ENCODE measurements around the gene OLA1.
"Not testable (repeated sequence)": the region's sequence is repeated elsewhere in the genome, so short reads cannot be mapped to it uniquely, and the experiment has no call there.

Gene OLA1

DNA sequence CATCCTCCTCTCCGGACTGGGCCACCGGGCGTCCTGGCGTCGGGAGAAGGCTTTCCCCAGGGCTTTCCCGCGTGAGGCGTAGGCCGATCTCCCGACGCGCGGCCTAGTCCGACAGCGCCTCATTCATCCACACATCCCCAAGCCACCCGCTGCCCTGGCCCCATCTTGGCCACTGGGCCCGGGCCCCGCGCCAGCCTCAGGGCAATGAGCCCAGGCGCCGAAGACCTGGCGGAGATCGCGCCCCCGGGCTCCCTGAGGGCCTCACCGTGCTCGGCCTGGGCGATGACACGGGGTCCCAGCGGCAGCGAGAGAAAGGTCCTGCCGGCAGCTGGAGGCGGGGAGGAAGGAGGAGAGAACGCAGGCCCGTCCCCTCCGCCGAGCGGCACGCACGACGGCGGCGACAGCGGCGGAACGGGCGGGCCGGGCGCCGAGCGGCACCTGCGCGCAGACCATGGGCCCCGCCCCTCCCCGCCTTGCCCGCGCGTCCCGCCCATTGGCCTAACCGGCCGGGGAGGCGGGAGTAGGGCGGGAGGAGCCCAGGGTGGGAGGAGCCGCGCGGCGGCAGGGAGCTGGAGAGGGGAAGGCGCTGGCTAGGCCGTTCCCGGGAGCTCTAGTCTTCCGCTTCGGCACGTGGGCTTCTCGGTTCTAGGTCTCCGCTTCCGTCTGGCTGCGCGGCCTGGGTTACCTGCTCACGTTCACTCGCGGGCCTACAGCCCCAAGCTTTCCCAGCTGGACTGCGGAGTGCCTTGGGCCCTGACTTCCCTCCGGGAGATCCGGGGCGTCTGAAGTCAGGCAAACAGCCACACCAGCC lies at the start of gene OLA1:
Gene OLA1, minus strand, starts transcription at position 346 of the 811 bp plus-strand sequence. CDS start 1,717 bp downstream, outside the sequence.
- DNase-seq = peak; percentile 98

DNA sequence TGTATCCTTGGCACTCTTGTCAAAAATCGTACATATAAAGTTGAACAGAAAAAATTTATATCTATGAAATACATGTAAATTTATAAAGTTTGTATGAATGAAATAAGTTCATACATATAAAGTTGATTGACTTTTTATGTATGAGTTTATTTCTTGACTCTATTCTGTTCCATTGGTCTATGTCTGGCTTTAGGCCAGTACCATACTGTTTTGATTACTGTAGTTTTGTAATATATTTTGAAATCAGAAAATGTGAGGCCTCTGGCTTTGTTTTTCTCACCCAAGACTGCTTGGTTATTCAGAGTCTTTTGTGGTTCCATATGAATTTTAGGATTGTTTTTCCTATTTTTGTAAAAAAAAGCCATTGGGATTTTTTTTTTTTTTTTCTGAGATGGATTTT lies 44.6 kb upstream of the OLA1 start:
- DNase-seq = no peak

- DNase-seq = no peak
Observed at GRCh38 chr2:174286172-174286571, 37.8 kb upstream of the OLA1 start.

- DNase-seq = no peak
Observed at GRCh38 chr2:174282441-174282840, 34.1 kb upstream of the OLA1 start.

DNA sequence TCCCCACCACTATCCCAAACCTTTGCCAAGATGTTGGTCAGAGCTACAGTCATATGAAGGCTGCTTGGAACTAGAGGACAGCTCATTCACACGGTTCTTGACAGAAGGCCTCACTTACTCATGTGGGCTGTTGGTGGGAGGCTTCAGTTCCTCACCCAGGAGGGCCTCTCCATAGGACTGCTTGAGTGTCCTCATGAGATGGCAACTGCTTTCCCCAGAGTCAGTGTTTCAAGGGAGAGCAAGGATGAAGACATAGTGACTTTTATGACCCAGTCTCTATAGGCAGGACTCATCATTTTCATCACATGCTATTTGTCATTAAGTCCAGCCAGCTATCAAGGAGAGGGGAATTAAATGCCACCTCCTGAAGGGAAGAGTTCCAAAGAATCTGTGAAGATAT lies 33.4 kb upstream of the OLA1 start:
- no peak for DNase-seq

GRCh38 chr2:174280596-174280995 lies 32.3 kb upstream of the OLA1 start:
- no peak for DNase-seq

GRCh38 chr2:174270263-174270662 lies 21.9 kb upstream of the OLA1 start:
- not testable (repeated sequence) for DNase-seq

GRCh38 chr2:174266288-174266687 lies 18.0 kb upstream of the OLA1 start:
- DNase-seq = no peak

DNA sequence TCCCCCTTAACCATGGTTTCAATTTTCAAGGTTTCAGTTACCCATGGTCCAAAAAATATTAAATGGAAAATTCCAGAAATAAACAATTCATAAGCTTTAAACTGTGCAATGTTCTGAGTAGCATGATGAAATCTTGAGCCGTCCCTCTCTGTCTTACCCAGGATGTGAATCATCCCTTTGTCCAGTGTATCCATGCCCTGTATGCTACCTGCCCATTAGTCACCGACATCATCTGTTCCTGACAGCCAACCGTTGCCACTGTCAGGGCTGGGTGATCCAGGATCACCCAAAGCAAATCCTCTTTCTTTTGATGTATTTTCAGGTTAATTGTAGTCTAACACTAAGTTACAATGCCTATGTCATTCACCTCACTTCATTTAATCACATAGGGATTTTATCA lies 15.7 kb upstream of the OLA1 start:
- DNase-seq = no peak

DNA sequence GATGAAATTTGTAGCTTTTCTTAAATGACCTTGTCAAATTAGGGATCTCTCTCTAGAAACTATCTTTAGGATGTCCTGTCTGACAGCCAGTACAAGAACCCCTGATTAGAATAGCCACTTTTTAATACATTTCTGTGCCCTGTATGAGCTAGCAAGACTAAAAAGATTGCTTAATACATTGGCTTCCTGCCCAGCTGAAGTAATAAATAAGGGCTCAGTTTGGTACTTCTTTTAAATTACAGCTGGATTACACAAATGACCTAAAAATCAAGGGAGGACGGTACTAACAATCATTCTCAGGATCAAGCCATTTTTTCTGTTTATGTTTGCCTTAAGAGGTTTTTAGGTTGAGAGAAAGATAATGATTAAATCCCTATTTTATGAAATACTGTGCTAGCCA lies 11.6 kb upstream of the OLA1 start:
- DNase-seq = no peak

DNA sequence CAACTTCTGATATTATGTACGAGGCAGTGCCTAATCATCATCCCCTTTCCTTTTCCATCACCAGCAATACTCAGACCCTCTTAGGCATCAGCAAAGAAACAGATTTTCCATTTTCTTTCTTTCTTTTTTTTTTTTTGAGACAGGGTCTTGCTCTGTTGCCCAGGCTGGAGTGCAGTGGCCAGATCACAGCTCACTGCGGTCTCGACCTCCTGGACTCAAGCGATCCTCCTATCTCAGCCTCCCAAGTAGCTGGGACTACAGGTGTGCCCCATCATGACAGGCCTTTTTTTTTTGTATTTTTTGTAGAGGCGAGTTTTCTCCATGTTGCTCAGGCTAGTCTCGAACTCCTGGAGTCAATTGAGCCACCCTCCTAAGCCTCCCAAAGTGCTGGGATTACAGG lies 5.9 kb upstream of the OLA1 start:
- no peak for DNase-seq

- DNase-seq = no peak
Observed at GRCh38 chr2:174248998-174249592, 763 bp upstream of the OLA1 start.

GRCh38 chr2:174247474-174248186 lies 702 bp downstream of the OLA1 start:
- no peak for DNase-seq

- DNase-seq = no peak
Observed at GRCh38 chr2:174246944-174247381, 1.4 kb downstream of the OLA1 start.

DNA sequence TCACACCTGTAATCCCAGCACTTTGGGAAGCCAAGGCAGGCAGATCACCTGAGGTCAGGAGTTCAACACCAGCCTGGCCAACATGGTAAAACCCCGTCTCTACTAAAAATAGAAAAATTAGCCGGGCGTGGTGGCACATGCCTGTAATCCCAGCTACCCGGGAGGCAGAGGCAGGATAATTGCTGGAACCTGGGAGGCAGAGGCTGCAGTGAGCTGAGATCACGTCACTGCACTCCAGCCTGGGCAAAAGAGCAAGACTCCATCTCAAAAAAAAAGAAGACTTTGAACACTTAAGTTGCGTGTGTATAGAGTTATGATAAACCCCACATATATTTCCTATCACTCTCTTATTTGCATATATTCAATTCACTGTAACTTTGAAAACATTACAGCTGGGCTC lies 2.7 kb downstream of the OLA1 start:
- not testable (repeated sequence) for DNase-seq

DNA sequence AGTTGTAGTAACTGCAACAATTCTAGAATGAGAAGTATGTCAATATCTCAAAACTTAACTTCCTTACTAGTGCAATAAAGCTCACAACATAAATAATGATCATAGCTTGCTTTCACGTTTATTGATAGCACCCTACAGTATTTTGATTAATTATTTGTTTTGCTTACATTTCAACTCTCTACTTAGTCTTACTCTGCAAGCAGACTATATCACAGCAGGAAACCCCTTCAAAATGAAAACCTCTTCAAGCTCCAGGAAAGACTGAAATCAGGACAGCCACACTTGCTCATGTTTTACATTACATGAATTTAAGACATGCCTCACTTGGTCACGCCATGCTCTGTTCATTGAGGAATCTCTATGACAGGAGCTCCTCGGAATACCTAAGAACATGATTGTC lies 3.3 kb downstream of the OLA1 start:
- no peak for DNase-seq

- DNase-seq = no peak
Observed at GRCh38 chr2:174243812-174244211, 4.5 kb downstream of the OLA1 start.

GRCh38 chr2:174240097-174240496 lies 8.2 kb downstream of the OLA1 start:
- DNase-seq = no peak

DNA sequence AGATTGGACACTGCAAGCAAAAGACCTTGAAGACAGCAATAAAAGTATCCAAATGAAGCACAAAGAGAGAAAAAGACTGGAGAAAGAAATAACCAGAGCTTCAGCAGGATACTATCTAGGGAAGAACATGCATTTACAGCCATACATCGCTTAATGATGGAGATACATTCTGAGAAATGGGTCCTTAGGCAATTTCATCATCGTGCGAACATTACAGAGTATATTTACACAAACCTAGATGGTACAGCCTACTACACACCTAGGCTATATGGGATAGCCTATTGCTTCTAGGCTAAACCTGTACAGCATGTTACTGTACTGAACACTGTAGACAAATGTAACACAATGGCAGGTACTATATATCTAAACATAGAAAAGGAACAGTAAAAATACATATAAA lies 11.9 kb downstream of the OLA1 start:
- DNase-seq = no peak

- DNase-seq = no peak
Observed at GRCh38 chr2:174235680-174236079, 12.7 kb downstream of the OLA1 start.

DNA sequence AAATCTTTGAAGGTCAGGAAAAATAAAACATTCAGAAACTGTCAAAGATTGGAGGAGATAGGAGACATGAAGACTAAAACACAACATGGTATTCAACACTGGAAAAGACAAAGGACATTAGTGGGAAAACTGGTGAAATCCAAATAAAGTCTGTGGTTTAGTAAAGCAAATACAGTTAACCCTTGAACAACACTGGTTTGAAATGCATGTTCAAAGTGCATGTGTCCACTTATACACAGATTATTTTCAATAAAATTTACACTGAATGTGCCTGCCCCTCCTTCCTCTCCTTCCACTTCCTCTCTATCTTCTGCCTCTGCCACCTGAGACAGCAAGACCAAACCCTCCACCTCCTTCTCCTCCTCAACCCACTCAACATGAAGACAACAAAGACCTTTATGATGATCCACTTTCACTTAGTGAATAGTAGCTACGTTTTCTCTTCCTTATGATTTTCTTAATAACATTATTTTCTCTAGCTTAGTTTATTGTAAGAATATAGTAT lies 14.5 kb downstream of the OLA1 start:
- DNase-seq = no peak

DNA sequence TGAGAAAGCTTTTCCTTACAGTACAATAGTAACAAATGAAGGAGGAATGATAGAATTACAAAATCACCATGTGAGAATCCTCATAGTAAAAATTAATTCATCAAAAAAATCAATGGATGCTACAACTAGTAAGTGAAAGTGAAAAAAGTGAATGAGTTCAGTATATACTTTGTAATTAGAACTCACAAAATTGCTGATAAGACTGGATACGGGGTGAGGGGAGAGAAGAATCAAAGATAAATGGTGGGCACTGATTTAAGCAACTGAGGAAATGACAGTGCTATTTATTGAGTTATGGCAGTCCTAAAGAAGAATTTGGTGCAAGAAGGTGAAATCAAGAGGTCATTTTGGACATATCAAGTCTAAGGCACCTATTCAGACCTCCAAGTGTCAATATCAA lies 20.6 kb downstream of the OLA1 start:
- DNase-seq = no peak

GRCh38 chr2:174224665-174225288 lies 23.6 kb downstream of the OLA1 start:
- DNase-seq = no peak

Measured in activated CD4-positive, alpha-beta T cell treated with anti-CD3 and anti-CD28 coated beads, Interleukin-2, amount 50 U/mL, for 48 hours (primary cell).